Kidney (tissue), 14 donors: ENCODE data around the gene OTULIN. TPM values are rescaled to one million over a fixed set of nuclear protein-coding genes. Genes with fewer than 3 reads are reported as not detected.

Source experiments
- DNase-seq, 5 donors: peaks; one replicate each; pipeline ENCODE4 v3.0.0-alpha.2; 2013 to 2020
- FAIRE-seq: peaks from 2 replicates; lab custom pipeline; 2012; peaks lifted over from hg19 to GRCh38; lab: Jason Lieb, UNC
- H3K27ac ChIP-seq, 2 donors: one replicate each; pipeline ENCODE4 v1.7.0; 2013; ENCODE audit warnings: low read depth in 2 of 2, low read length in 2 of 2, inconsistent platforms in 1 of 2
- H3K27me3 ChIP-seq: one replicate; pipeline ENCODE4 v1.7.1; 2013; ENCODE audit warnings: low read length, inconsistent platforms; ENCODE audit not compliant: control insufficient read depth, insufficient read depth
- H3K36me3 ChIP-seq, 3 donors: one replicate each; pipeline versions ENCODE4 v1.7.0 to v1.7.1; 2013; ENCODE audit warnings: low read length in 3 of 3, control low read depth in 1 of 3, inconsistent platforms in 1 of 3; ENCODE audit not compliant: insufficient read depth in 3 of 3, control insufficient read depth in 2 of 3
- H3K4me1 ChIP-seq, 3 donors: one replicate each; pipeline versions ENCODE4 v1.7.0 to v1.7.1; 2013; ENCODE audit warnings: low read length in 3 of 3, inconsistent platforms in 1 of 3, low read depth in 1 of 3; ENCODE audit not compliant: control insufficient read depth in 2 of 3, insufficient read depth in 2 of 3
- H3K4me3 ChIP-seq, 3 donors: one replicate each; pipeline versions ENCODE4 v1.7.0 to v1.8.1; 2013; ENCODE audit warnings: low read length in 3 of 3, control low read depth in 1 of 3, inconsistent platforms in 1 of 3
- H3K9ac ChIP-seq, 3 donors: one replicate each; pipeline versions ENCODE4 v1.7.0 to v1.7.1; 2013; ENCODE audit warnings: low read length in 3 of 3, control low read depth in 1 of 3, inconsistent platforms in 1 of 3
- H3K9me3 ChIP-seq, 3 donors: one replicate each; pipeline versions ENCODE4 v1.7.0 to v1.7.1; 2013; ENCODE audit warnings: low read length in 3 of 3, control low read depth in 1 of 3, inconsistent platforms in 1 of 3; ENCODE audit not compliant: control insufficient read depth in 2 of 3, insufficient read depth in 1 of 3
- CTCF ChIP-seq: IDR thresholded peaks from 3 replicates; pipeline ENCODE4 v1.5.1; 2012; ENCODE audit warnings: mild to moderate bottlenecking, moderate library complexity, borderline replicate concordance; ENCODE audit not compliant: insufficient read depth; ENCODE audit errors: extremely low read depth
- intact Hi-C: fragments of 100-400 bp; cut with DNase I; formaldehyde crosslinking; loops from one replicate; pipeline ENCODE4 v1.11.1; 2022
- polyA plus RNA-seq: library from polyadenylated mRNA; stranded (reverse); fragments of 350-450 nt; fragmentation: Illumina TruSeq; extraction: RNeasy Lipid Tissue Mini Kit (QIAGEN cat#74804); gene quantifications from one replicate; pipeline ENCODE4 v1.2.3, GENCODE V29; 2014; ENCODE audit warnings: low read depth, low replicate concordance; ENCODE audit not compliant: insufficient read depth
- total RNA-seq: library from RNA; stranded (reverse); fragmentation: NEBNext Ultra II Directional; extraction: Animal tissue kit (Norgen Biotek cat#: 25700); gene quantifications from one replicate; pipeline ENCODE4 v1.2.1, GENCODE V29; 2021
- donor health status: control.
- donor health status: control.
- donor health status: control.
- donor health status: control.
- donor health status: control.
- donor health status: DM: yes; HTN: yes; CAD: no.
- donor health status: Normal renal cell carcinoma (clear cell type).

OTULIN gene
- total and polyA plus RNA-seq, 2 donors from 2014 or later: 9.0 to 28.4 TPM

GRCh38 chr5:14672082-14672481 is 7.6 kb downstream of the OTULIN start:
- DNase-seq (no peak), FAIRE-seq (no peak)
- Histone ChIP-seq H3K9me3 (no peaks in the 10 kb centered on the region), H3K36me3 (peaks cover 2 to 5% (median 3%) of the 10 kb centered on the region in 3 donors), H3K9ac (no peak overlapping the region), H3K27me3 (no peaks in the 10 kb centered on the region), H3K27ac (no peak overlapping the region), H3K4me1 (peaks cover 0 to 18% (median 15%) of the 10 kb centered on the region in 3 donors), H3K4me3 (no peak overlapping the region)
- TF ChIP-seq CTCF: no peak
- intact Hi-C loops: no loop called here

- H3K9me3 ChIP-seq: no peaks in the 10 kb centered on the region
- intact Hi-C loops: no loop called here
- H3K4me3 ChIP-seq: no peak overlapping the region
- peaks cover 2 to 5% (median 3%) of the 10 kb centered on the region in 3 donors for H3K36me3 ChIP-seq
- no peak for TF ChIP-seq CTCF
- H3K27me3 ChIP-seq: no peaks in the 10 kb centered on the region
- FAIRE-seq (no peak), DNase-seq (no peak)
- peaks cover 0 to 12% (median 12%) of the 10 kb centered on the region in 3 donors for H3K4me1 ChIP-seq
- no peak overlapping the region for H3K27ac ChIP-seq
- H3K9ac ChIP-seq: no peak overlapping the region
These were observed 8.2 kb downstream of the OTULIN start for GRCh38 chr5:14672484-14673394.

GRCh38 chr5:14673443-14673842 is 8.9 kb downstream of the OTULIN start:
- FAIRE-seq (no peak), DNase-seq (no peak)
- TF ChIP-seq CTCF: no peak
- Histone ChIP-seq H3K4me3 (no peak overlapping the region), H3K27ac (no peak overlapping the region), H3K36me3 (peaks cover 0 to 5% (median 3%) of the 10 kb centered on the region in 3 donors), H3K9ac (no peak overlapping the region), H3K9me3 (no peaks in the 10 kb centered on the region), H3K27me3 (no peaks in the 10 kb centered on the region), H3K4me1 (peaks cover 0 to 11% (median 7%) of the 10 kb centered on the region in 3 donors)
- intact Hi-C loops: no loop called here
